Tibial nerve (tissue), 4 donors: ENCODE results near the gene ATP8B1. TPM values are rescaled to one million over a fixed set of nuclear protein-coding genes. Genes with fewer than 3 reads are reported as not detected.
"Not testable (repeated sequence)": the region's sequence is repeated elsewhere in the genome, so short reads cannot be mapped to it uniquely, and the experiment has no call there.

ENCODE experiments used
- DNase-seq, 2 donors: peaks; one replicate each; pipeline ENCODE4 v3.0.0-alpha.2; 2019; ENCODE audit warnings: low spot score in 2 of 2
- H3K27ac ChIP-seq, 4 donors: fragments of 200-600 bp; sonication (generic) in 3 of 4; one replicate each; pipeline ENCODE4 v1.5.1; 2017 to 2019; ENCODE audit warnings: mild to moderate bottlenecking in 1 of 4
- H3K27me3 ChIP-seq, 2 donors: fragments of 200-600 bp; sonication (generic) in 1 of 2; one replicate each; pipeline versions ENCODE4 v1.5.1 to v1.6.0; 2017 to 2019
- H3K36me3 ChIP-seq, 3 donors: fragments of 200-600 bp; sonication (generic); one replicate each; pipeline ENCODE4 v1.5.1; 2018 to 2019
- H3K4me1 ChIP-seq, 4 donors: fragments of 200-600 bp; sonication (generic) in 3 of 4; one replicate each; pipeline ENCODE4 v1.5.1; 2017 to 2019
- H3K4me3 ChIP-seq, 4 donors: fragments of 200-600 bp; sonication (generic) in 3 of 4; one replicate each; pipeline ENCODE4 v1.5.1; 2017 to 2019; ENCODE audit warnings: mild to moderate bottlenecking in 1 of 4, moderate library complexity in 1 of 4
- H3K9me3 ChIP-seq, 4 donors: fragments of 200-600 bp; sonication (generic) in 3 of 4; one replicate each; pipeline ENCODE4 v1.5.1; 2017 to 2019
- EP300 ChIP-seq, 2 donors: sonication (generic); formaldehyde crosslinking; IDR thresholded peaks; one replicate each; pipeline ENCODE4 v1.6.1; 2017; ENCODE audit warnings: antibody characterized with exemption in 2 of 2, mild to moderate bottlenecking in 1 of 2
- POLR2A ChIP-seq, 2 donors: fragments of 450-650 bp; IDR thresholded peaks; one replicate each; pipeline ENCODE4 v1.6.1; 2017; ENCODE audit warnings: antibody characterized with exemption in 2 of 2, mild to moderate bottlenecking in 2 of 2, moderate library complexity in 2 of 2
- WGBS, 2 donors: methylation state at CpG; one replicate each; pipeline ENCODE4 v1.1.5; 2018; 5-methylcytosine and 5-hydroxymethylcytosine counted together
- total RNA-seq, 4 donors: library from RNA; depleted of rRNA; stranded (reverse); fragments of >200 nt; gene quantifications; one replicate each; pipeline ENCODE4 v1.1.0, GENCODE V29; 2016
- TF ChIP-seq, protein P1 (sequence below), 5 experiments: fragments of 200-600 bp in 3 of 5; fragments of 450-650 bp in 2 of 5; sonication (generic) in 3 of 5; IDR thresholded peaks; one replicate each; pipeline ENCODE4 v1.5.1; 2016 to 2019; ENCODE audit warnings: antibody characterized with exemption in 5 of 5, mild to moderate bottlenecking in 3 of 5, moderate library complexity in 2 of 5

Gene ATP8B1
- total RNA-seq, 4 donors from 2014 or later = 8.0 to 25.8 (median 12.4) TPM

DNA sequence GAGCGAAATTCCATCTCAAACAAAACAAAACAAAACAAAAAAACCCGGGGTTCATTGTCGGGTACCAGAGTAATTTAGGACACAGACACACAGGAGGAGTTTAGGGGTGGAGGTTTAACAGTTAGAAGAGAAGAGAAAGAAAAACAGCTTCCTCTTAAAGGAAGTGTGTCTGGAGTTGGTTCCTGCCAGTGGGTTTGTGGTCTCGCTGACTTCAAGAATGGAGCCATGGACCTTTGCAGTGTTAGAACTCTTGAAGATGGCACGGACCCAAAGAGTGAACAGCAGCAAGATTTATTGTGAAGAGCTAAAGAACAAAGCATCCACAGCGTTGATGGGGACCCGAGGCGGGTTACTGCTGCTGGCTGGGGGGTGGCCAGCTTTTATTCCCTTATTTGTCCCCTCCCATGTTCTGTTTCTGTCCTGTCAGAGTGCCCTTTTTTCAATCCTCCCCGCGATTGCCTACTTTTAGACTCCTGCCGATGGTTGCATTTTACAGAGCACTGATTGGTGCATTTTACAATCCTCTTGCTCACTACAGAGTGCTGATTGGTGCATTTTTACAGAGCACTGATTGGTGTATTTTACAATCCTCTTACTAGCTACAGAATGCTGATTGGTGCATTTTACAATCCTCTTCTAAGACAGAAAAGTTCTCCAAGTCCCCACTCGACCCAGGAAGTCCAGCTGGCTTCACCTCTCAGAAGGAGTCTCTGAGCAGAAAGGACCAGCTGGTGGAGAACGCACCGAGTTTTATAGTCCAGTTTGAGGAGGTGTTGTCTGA lies 28.7 kb upstream of the ATP8B1 start:
- Histone ChIP-seq H3K4me1 (no peaks in the 10 kb centered on the region), H3K9me3 (peaks cover 0 to 9% (median 0%) of the 10 kb centered on the region in 4 donors), H3K27ac (no peak overlapping the region), H3K27me3 (no peaks in the 10 kb centered on the region), H3K36me3 (no peaks in the 10 kb centered on the region), H3K4me3 (no peak overlapping the region)
- TF ChIP-seq POLR2A (IDR thresholded peaks at IDR 0.05) = no peak
- TF ChIP-seq, protein P1, sequence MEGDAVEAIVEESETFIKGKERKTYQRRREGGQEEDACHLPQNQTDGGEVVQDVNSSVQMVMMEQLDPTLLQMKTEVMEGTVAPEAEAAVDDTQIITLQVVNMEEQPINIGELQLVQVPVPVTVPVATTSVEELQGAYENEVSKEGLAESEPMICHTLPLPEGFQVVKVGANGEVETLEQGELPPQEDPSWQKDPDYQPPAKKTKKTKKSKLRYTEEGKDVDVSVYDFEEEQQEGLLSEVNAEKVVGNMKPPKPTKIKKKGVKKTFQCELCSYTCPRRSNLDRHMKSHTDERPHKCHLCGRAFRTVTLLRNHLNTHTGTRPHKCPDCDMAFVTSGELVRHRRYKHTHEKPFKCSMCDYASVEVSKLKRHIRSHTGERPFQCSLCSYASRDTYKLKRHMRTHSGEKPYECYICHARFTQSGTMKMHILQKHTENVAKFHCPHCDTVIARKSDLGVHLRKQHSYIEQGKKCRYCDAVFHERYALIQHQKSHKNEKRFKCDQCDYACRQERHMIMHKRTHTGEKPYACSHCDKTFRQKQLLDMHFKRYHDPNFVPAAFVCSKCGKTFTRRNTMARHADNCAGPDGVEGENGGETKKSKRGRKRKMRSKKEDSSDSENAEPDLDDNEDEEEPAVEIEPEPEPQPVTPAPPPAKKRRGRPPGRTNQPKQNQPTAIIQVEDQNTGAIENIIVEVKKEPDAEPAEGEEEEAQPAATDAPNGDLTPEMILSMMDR (IDR thresholded peaks at IDR 0.05) = no peak
- WGBS, 2 donors = 86% methylated on average over 14 of the region's 14 CpGs
- no peak for DNase-seq

DNA sequence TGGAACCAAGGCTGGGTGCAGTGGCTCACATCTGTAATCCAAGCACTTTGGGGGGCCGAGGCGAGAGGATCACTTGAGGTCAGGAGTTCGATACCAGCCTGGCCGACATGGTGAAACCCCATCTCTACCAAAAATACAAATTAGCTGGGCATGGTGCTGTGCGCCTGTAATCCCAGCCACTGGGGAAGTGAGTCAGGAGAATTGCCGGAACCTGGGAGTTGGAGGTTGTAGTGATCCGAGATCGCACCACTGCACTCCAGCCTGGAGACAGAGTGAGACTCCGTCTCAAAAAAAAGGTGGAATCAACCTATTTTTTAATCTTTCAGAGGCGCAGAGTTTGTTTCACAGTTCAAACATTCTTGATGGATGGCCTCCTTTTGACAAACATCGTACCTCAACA lies 24.5 kb upstream of the ATP8B1 start:
- Histone ChIP-seq H3K27me3 (no peaks in the 10 kb centered on the region), H3K4me3 (no peak overlapping the region), H3K4me1 (no peaks in the 10 kb centered on the region), H3K27ac (no peak overlapping the region), H3K36me3 (no peaks in the 10 kb centered on the region), H3K9me3 (peaks cover 0 to 9% (median 0%) of the 10 kb centered on the region in 4 donors)
- 87 to 93% methylated on average over 11 of the region's 11 CpGs for WGBS, 2 donors
- DNase-seq = no peak
- TF ChIP-seq, protein P1 (IDR thresholded peaks at IDR 0.05) = no peak
- TF ChIP-seq POLR2A (IDR thresholded peaks at IDR 0.05) (no peak), EP300 (IDR thresholded peaks at IDR 0.05) (no peak)

DNA sequence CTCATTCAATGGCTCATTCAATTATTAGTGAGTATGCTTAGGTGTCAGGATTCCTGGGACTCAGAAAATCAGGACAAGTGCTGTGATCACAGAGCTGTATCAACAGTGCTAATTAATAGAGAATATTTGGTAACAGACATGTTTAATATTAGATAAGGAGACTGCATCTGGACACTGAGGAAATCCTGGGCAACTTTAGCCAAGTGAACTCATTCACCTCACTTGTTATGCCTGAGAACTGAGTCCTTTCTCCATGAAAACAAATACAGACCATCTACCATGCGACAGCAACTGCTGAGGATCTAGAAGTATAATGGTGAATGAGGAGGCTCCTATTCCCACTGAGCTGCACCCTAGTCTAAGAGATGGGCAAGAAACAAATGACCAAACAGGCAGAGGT lies 23.1 kb upstream of the ATP8B1 start:
- Histone ChIP-seq H3K27ac (no peak overlapping the region), H3K27me3 (no peaks in the 10 kb centered on the region), H3K36me3 (no peaks in the 10 kb centered on the region), H3K4me3 (no peak overlapping the region), H3K9me3 (no peaks in the 10 kb centered on the region), H3K4me1 (no peaks in the 10 kb centered on the region)
- no peak for DNase-seq
- TF ChIP-seq EP300 (IDR thresholded peaks at IDR 0.05) = no peak
- TF ChIP-seq, protein P1 (IDR thresholded peaks at IDR 0.05) = no peak
- TF ChIP-seq POLR2A (IDR thresholded peaks at IDR 0.05) = no peak
- 76 to 92% methylated on average over 1 of the region's 1 CpG for WGBS, 2 donors

DNA sequence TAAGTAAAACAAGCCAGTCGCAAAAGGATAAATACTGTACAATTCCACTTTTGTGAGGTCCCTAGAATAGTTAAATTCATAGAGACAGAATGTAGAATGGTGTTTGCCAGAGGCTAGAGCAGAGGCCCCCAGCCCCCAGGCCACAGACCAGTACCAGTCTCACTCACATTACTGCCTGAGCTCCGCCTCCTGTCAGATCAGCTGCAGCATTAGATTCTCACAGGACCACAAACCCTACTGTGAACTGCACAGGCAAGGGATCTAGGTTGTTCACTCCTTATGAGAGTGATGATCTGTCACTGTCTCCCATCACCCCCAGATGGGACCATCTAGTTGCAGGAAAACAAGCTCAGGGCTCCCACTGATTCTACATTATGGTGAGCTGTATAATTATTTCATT lies 17.5 kb upstream of the ATP8B1 start:
- peak overlapping the region in 1 of 4 donors; percentile 38 for H3K27ac ChIP-seq

DNA sequence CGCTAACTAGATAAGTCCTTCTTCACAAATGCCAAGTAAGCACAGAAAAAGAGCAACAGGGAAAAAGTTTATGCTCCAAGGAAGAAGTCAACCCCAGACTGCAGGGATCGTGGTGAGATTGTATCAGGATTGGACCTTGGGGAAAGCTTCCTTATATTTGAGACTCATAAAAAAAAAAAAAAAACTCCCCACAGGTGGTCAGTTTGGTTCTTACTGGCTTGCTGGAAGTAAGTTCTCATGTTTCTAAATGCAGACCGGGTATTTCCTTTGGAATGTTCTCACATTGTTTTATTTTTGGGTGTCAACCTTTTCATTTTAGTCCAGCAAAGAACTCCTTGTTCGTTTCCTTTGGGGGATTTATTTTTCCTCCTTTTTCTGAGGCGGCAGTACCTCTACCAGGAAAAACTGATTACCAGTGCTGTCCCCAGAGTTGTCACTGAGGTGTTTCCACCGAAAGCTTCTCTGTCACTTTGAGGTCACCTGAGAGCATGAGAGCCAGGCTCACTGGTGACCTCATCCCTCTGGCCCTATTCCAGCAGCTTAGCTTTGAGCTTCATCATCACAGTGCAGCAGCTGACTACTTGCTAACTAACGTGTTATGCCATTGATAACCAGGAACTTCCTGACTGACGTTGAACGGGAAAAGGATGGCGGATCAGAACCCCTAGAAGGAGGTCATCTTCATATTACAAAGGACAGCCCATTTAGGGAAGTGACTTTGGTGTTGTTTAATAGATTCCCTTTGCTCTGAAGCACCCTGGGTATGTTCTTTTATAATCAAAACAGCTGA lies 16.8 kb upstream of the ATP8B1 start:
- no peak for TF ChIP-seq POLR2A (IDR thresholded peaks at IDR 0.05)
- peak in 1 of 2 donors; percentile 40 for TF ChIP-seq EP300 (IDR thresholded peaks at IDR 0.05)
- TF ChIP-seq, protein P1 (IDR thresholded peaks at IDR 0.05) = no peak
- H3K4me1 ChIP-seq = peaks cover 0 to 6% (median 2%) of the 10 kb centered on the region in 4 donors
- H3K36me3 ChIP-seq = no peaks in the 10 kb centered on the region
- peak overlapping the region in 2 of 4 donors; percentile 28 to 38 for H3K27ac ChIP-seq
- H3K27me3 ChIP-seq = no peaks in the 10 kb centered on the region
- no peaks in the 10 kb centered on the region for H3K9me3 ChIP-seq
- DNase-seq = peak in 1 of 2 donors; percentile 38
- H3K4me3 ChIP-seq = no peak overlapping the region
- WGBS, 2 donors = 26 to 30% methylated on average over 10 of the region's 10 CpGs

More for the DNA sequence above, 17.5 kb upstream of the ATP8B1 start:
- DNase-seq, H3K4me3 ChIP-seq, H3K36me3 ChIP-seq, H3K9me3 ChIP-seq, H3K27me3 ChIP-seq, H3K4me1 ChIP-seq: not testable (repeated sequence)
- WGBS, 2 donors = 70 to 78% methylated on average over 2 of the region's 2 CpGs
